ENCODE results near the gene FAM169A.

- TF ChIP-seq POLR2AphosphoS5 (IDR thresholded peaks at IDR 0.05; ENCODE audit: borderline replicate concordance, low read depth, low read length) (no peak), EZH2 (IDR thresholded peaks at IDR 0.05) (no peak), FOXP2 (optimal IDR thresholded peaks at IDR 0.05; ENCODE audit: control extremely low read depth, extremely low read length, insufficient read depth) (no peak)
These were observed 29.7 kb upstream of the FAM169A start for GRCh38 chr5:74895906-74896305.
